ENCODE data around the gene RPS19.
A peak's percentile ranks its signal among the peaks of the same experiment; 100 is the strongest.
"Not testable (repeated sequence)": the region's sequence is repeated elsewhere in the genome, so short reads cannot be mapped to it uniquely, and the experiment has no call there.

Gene RPS19

GRCh38 chr19:41860419-41861115, 512 bp downstream of the RPS19 start:
- no peak for DNase-seq

- DNase-seq = no peak
Measured at GRCh38 chr19:41861116-41861768, 1.2 kb downstream of the RPS19 start.

- no peak for DNase-seq
Measured at GRCh38 chr19:41861846-41862245, 1.8 kb downstream of the RPS19 start.

- no peak for DNase-seq
Measured at GRCh38 chr19:41862445-41862986, 2.5 kb downstream of the RPS19 start.

GRCh38 chr19:41863209-41863931, 3.3 kb downstream of the RPS19 start:
- DNase-seq = no peak

- no peak for DNase-seq
Measured at GRCh38 chr19:41864374-41864773, 4.3 kb downstream of the RPS19 start.

GRCh38 chr19:41866284-41866683, 6.2 kb downstream of the RPS19 start:
- no peak for DNase-seq

- DNase-seq = no peak
Measured at GRCh38 chr19:41868120-41868988, 8.3 kb downstream of the RPS19 start.

GRCh38 chr19:41868989-41869300, 8.9 kb downstream of the RPS19 start:
- no peak for DNase-seq

GRCh38 chr19:41869374-41869955, 9.4 kb downstream of the RPS19 start:
- DNase-seq = no peak

GRCh38 chr19:41870401-41870873, 10.4 kb downstream of the RPS19 start:
- DNase-seq = no peak

GRCh38 chr19:41871573-41872383, 11.7 kb downstream of the RPS19 start:
- DNase-seq = peak; percentile 47

GRCh38 chr19:41872384-41872774, 12.3 kb downstream of the RPS19 start:
- no peak for DNase-seq

GRCh38 chr19:41872775-41873647, 13.0 kb downstream of the RPS19 start:
- peak; percentile 70 for DNase-seq

- not testable (repeated sequence) for DNase-seq
Measured at GRCh38 chr19:41875973-41876372, 15.9 kb downstream of the RPS19 start.

- no peak for DNase-seq
Measured at GRCh38 chr19:41876847-41877832, 17.1 kb downstream of the RPS19 start, which contains the start of gene CD79A. Gene CD79A, plus strand, starts transcription at chr19:41877279. Its CDS starts 26 bp downstream, at chr19:41877305.

GRCh38 chr19:41877916-41878905, 18.2 kb downstream of the RPS19 start:
- no peak for DNase-seq

- DNase-seq = no peak
Measured at GRCh38 chr19:41879080-41879479, 19.0 kb downstream of the RPS19 start.

All from activated CD8-positive, alpha-beta memory T cell treated with anti-CD3 and anti-CD28 coated beads, Interleukin-2, amount 50 U/mL, for 4 hours (primary cell).